Measurements from ENCODE around the gene AGFG1. TPM values are rescaled to one million over a fixed set of nuclear protein-coding genes. Genes with fewer than 3 reads are reported as not detected.

AGFG1 gene
- total RNA-seq, 2 donors from 2014 or later, result 47.8 to 75.7 TPM

GRCh38 chr2:227509076-227509475 lies 37.1 kb downstream of the AGFG1 start:
- Histone ChIP-seq H3K27ac (no peak overlapping the region), H3K27me3 (no peaks in the 10 kb centered on the region), H3K36me3 (no peaks in the 10 kb centered on the region), H3K9me3 (no peaks in the 10 kb centered on the region), H3K4me1 (peaks cover 0 to 89% of the 10 kb centered on the region in 2 donors), H3K4me3 (no peak overlapping the region)
- TF ChIP-seq CTCF (IDR thresholded peaks at IDR 0.05), result no peak
- DNase-seq (ENCODE audit: low spot score), result no peak

DNA sequence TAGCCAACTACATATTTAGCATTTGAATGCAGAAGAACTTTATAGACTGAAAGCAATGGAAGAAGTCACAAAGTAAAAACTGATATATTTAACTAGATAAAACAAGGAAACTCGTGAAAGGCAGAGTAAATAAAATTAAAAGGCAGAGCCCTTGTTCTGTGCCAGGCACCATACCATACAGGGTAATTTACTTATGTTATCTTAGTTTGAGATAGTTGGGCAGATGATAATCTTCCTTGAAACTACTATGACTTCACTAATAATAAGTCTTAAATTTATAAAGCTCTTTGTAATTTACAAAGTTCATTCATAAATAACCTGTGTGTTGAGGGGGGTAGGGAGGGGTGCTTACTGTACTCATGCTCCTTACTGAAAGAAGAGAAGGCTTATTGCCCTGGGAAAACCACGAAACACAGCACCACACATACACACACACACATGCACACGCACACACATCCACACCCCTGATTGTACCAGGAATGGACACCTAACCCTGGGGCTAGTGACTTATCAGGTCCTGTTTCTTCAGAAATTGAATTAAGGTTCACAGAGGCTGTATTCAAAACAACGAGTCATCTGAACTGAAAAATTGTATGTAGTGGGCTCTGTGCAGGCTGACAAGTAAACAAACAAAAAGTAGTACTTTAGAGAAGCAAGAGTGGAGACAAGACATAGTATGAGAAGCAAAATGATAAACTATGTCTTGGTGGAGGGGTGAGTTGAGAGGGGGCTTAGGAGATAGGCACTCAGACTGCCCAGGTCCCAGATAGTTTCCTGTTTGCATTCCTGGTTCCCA lies 38.1 kb downstream of the AGFG1 start:
- H3K36me3 ChIP-seq, result no peaks in the 10 kb centered on the region
- H3K27ac ChIP-seq, result no peak overlapping the region
- peaks cover 0 to 87% of the 10 kb centered on the region in 2 donors for H3K4me1 ChIP-seq
- no peaks in the 10 kb centered on the region for H3K27me3 ChIP-seq
- no peak for DNase-seq (ENCODE audit: low spot score)
- no peak overlapping the region for H3K4me3 ChIP-seq
- TF ChIP-seq CTCF (IDR thresholded peaks at IDR 0.05), result no peak
- H3K9me3 ChIP-seq, result no peaks in the 10 kb centered on the region

- no peaks in the 10 kb centered on the region for H3K9me3 ChIP-seq
- H3K4me3 ChIP-seq, result no peak overlapping the region
- no peak for DNase-seq (ENCODE audit: low spot score)
- H3K27ac ChIP-seq, result no peak overlapping the region
- H3K4me1 ChIP-seq, result peaks cover 0 to 84% of the 10 kb centered on the region in 2 donors
- no peaks in the 10 kb centered on the region for H3K27me3 ChIP-seq
- H3K36me3 ChIP-seq, result no peaks in the 10 kb centered on the region
- no peak for TF ChIP-seq CTCF (IDR thresholded peaks at IDR 0.05)
Measured at GRCh38 chr2:227510620-227510958, 38.6 kb downstream of the AGFG1 start.

- Histone ChIP-seq H3K4me1 (peaks cover 0 to 84% of the 10 kb centered on the region in 2 donors), H3K27ac (no peak overlapping the region), H3K9me3 (no peaks in the 10 kb centered on the region), H3K4me3 (no peak overlapping the region), H3K36me3 (no peaks in the 10 kb centered on the region), H3K27me3 (no peaks in the 10 kb centered on the region)
- no peak for DNase-seq (ENCODE audit: low spot score)
- no peak for TF ChIP-seq CTCF (IDR thresholded peaks at IDR 0.05)
Measured at GRCh38 chr2:227511239-227511930, 39.4 kb downstream of the AGFG1 start.

DNA sequence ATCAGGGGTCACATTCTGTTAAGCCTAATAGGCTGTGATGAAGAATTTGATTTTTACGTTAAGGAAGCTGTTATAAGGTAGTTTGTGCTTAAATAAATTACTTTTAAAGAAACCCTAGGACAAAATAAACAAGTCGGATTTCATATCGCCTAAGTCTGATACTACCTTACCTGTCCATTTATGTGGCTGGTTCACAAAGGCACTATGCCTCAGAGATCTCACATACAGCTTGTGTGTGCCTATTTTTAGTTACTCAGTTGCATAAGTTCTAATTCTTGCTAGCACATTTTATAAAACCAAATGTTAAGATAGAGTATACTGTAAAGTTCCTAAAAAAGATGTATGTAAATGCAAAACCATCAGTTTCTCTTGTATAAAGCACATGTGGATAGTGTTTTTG lies 40.0 kb downstream of the AGFG1 start:
- Histone ChIP-seq H3K27ac (no peak overlapping the region), H3K4me3 (no peak overlapping the region), H3K27me3 (no peaks in the 10 kb centered on the region), H3K36me3 (no peaks in the 10 kb centered on the region), H3K9me3 (no peaks in the 10 kb centered on the region), H3K4me1 (peaks cover 0 to 84% of the 10 kb centered on the region in 2 donors)
- TF ChIP-seq CTCF (IDR thresholded peaks at IDR 0.05), result no peak
- DNase-seq (ENCODE audit: low spot score), result no peak

Measured in right atrium auricular region (tissue), 2 donors.